Measurements from ENCODE around the gene NECAB3.

Gene NECAB3

DNA sequence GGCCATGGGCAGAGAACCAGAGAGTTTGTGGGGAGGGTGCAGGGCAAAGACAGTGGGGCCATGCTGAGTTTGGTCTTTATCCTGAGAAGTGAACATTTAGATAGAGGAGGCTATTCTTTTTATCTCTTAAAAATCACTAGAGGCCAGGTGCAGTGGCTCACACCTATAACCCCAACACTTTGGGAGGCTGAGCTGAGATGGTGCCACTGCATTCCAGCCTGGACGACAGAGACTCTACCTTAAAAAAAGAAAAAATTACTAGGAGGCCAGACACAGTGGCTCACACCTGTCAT, 37.2 kb upstream of the NECAB3 start:
- H3F3A ChIP-seq (ENCODE audit: insufficient read depth, low read length) = no peaks in the 10 kb centered on the region
- H2AFZ ChIP-seq (ENCODE audit: low read length) = no peak overlapping the region
- H3K36me3 ChIP-seq (replicated peaks; ENCODE audit: insufficient read depth, low read length) = no peaks in the 10 kb centered on the region
- H3K27me3 ChIP-seq (replicated peaks; ENCODE audit: insufficient read depth, low read length) = no peaks in the 10 kb centered on the region
- H3K9ac ChIP-seq (ENCODE audit: low read length) = no peak overlapping the region
- TF ChIP-seq EZH2phosphoT487 (IDR thresholded peaks at IDR 0.05; ENCODE audit: low read length) = no peak
- TF ChIP-seq, protein P1, sequence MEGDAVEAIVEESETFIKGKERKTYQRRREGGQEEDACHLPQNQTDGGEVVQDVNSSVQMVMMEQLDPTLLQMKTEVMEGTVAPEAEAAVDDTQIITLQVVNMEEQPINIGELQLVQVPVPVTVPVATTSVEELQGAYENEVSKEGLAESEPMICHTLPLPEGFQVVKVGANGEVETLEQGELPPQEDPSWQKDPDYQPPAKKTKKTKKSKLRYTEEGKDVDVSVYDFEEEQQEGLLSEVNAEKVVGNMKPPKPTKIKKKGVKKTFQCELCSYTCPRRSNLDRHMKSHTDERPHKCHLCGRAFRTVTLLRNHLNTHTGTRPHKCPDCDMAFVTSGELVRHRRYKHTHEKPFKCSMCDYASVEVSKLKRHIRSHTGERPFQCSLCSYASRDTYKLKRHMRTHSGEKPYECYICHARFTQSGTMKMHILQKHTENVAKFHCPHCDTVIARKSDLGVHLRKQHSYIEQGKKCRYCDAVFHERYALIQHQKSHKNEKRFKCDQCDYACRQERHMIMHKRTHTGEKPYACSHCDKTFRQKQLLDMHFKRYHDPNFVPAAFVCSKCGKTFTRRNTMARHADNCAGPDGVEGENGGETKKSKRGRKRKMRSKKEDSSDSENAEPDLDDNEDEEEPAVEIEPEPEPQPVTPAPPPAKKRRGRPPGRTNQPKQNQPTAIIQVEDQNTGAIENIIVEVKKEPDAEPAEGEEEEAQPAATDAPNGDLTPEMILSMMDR (IDR thresholded peaks at IDR 0.05; ENCODE audit: low read length) = no peak
- no peak for TF ChIP-seq EZH2 (optimal IDR thresholded peaks at IDR 0.05; ENCODE audit: low read depth, low read length)
- H3K9me2 ChIP-seq (replicated peaks; ENCODE audit: insufficient read depth, low read length) = no peaks in the 10 kb centered on the region
- DNase-seq = no peak
- no peaks in the 10 kb centered on the region for H3K79me2 ChIP-seq (ENCODE audit: low read length)
- H4K20me1 ChIP-seq (ENCODE audit: insufficient read depth, low read length) = no peaks in the 10 kb centered on the region
- H3K4me2 ChIP-seq (ENCODE audit: low read depth, low read length) = no peak overlapping the region
- no peaks in the 10 kb centered on the region for H3K4me1 ChIP-seq (ENCODE audit: low read length)
- H3K27ac ChIP-seq (ENCODE audit: low read length) = no peak overlapping the region
- H3K9me3 ChIP-seq (replicated peaks; ENCODE audit: insufficient read depth, low read length) = no peaks in the 10 kb centered on the region
- no peak overlapping the region for H3K4me3 ChIP-seq (ENCODE audit: low read length)

DNA sequence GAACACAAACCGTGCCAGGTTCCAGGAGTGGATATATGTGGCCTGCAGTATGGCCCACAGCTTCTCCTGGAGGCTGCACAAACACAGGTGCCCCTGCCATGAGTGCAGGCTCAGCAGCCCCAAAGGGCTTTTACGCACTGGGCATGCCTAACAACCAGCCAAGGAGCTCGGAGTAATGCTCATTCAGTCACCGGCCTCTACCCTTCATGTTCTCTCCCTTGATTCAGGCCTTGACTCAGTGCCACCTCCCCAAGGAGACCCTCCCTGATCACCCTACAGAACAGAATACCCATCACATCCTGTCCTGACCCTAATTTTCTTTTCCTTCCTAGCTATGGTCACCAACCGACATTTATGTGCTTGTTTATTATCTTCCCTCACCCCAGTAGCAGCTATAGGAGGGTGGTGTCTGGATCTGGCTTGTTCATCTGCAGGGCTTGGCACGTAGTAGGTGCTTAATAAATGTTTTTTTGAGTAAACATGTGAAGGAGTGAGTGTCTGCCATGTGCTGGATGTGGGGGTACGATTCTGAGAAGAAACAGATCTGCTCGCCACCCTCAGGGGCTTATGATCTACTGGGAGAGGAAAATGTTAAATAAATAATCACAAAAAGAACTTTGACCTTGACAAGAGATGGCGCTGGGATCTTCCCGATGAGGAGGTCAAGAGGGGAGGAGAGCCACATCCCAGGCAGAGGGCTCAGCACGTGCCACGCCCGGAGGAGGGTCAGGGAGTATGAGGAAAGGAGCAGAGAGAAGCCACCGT, 36.6 kb upstream of the NECAB3 start:
- H3K27ac ChIP-seq (ENCODE audit: low read length) = no peak overlapping the region
- H3K9me3 ChIP-seq (replicated peaks; ENCODE audit: insufficient read depth, low read length) = no peaks in the 10 kb centered on the region
- TF ChIP-seq EZH2 (optimal IDR thresholded peaks at IDR 0.05; ENCODE audit: low read depth, low read length) (no peak), EZH2phosphoT487 (IDR thresholded peaks at IDR 0.05; ENCODE audit: low read length) (no peak)
- TF ChIP-seq, protein P1 (IDR thresholded peaks at IDR 0.05; ENCODE audit: low read length) = no peak
- no peaks in the 10 kb centered on the region for H3K9me2 ChIP-seq (replicated peaks; ENCODE audit: insufficient read depth, low read length)
- no peaks in the 10 kb centered on the region for H3K27me3 ChIP-seq (replicated peaks; ENCODE audit: insufficient read depth, low read length)
- H3F3A ChIP-seq (ENCODE audit: insufficient read depth, low read length) = no peaks in the 10 kb centered on the region
- no peaks in the 10 kb centered on the region for H3K4me1 ChIP-seq (ENCODE audit: low read length)
- H3K4me2 ChIP-seq (ENCODE audit: low read depth, low read length) = no peak overlapping the region
- H2AFZ ChIP-seq (ENCODE audit: low read length) = no peak overlapping the region
- H3K79me2 ChIP-seq (ENCODE audit: low read length) = no peaks in the 10 kb centered on the region
- no peaks in the 10 kb centered on the region for H3K36me3 ChIP-seq (replicated peaks; ENCODE audit: insufficient read depth, low read length)
- no peak overlapping the region for H3K4me3 ChIP-seq (ENCODE audit: low read length)
- no peak overlapping the region for H3K9ac ChIP-seq (ENCODE audit: low read length)
- no peaks in the 10 kb centered on the region for H4K20me1 ChIP-seq (ENCODE audit: insufficient read depth, low read length)
- no peak for DNase-seq

DNA sequence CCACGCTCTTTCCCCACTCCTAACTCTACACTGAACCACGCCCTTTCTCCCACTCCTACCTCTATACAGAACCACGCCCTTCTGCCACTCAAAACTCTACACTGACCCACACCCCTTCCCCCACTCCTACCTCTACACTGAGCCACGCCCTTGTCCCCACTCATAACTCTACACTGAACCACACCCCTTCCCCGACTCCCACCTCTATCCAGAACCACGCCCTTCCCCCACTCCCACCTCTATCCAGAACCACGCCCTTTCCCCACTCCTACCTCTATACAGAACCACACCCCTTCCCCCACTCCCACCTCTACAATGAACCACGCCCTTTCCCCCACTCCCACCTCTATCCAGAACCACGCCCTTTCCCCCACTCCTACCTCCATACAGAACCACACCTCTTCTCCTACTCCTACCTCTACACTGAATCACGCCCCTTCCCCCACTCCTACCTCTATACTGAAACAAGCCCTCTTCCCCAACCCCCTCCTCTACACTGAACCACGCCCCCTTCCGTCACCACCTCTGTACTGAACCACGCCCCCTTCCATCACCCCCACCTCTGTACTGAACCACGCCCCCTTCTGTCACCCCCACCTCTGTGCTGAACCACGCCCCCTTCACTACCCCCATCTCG, 35.8 kb upstream of the NECAB3 start:
- Histone ChIP-seq H3K9me3 (replicated peaks; ENCODE audit: insufficient read depth, low read length) (no peaks in the 10 kb centered on the region), H3K4me3 (ENCODE audit: low read length) (no peak overlapping the region), H3K9ac (ENCODE audit: low read length) (no peak overlapping the region), H3K27ac (ENCODE audit: low read length) (no peak overlapping the region), H3K4me1 (ENCODE audit: low read length) (no peaks in the 10 kb centered on the region), H3K79me2 (ENCODE audit: low read length) (no peaks in the 10 kb centered on the region), H3K36me3 (replicated peaks; ENCODE audit: insufficient read depth, low read length) (no peaks in the 10 kb centered on the region), H3K27me3 (replicated peaks; ENCODE audit: insufficient read depth, low read length) (no peaks in the 10 kb centered on the region), H3F3A (ENCODE audit: insufficient read depth, low read length) (no peaks in the 10 kb centered on the region), H2AFZ (ENCODE audit: low read length) (no peak overlapping the region), H4K20me1 (ENCODE audit: insufficient read depth, low read length) (no peaks in the 10 kb centered on the region), H3K4me2 (ENCODE audit: low read depth, low read length) (no peak overlapping the region), H3K9me2 (replicated peaks; ENCODE audit: insufficient read depth, low read length) (no peaks in the 10 kb centered on the region)
- no peak for TF ChIP-seq EZH2phosphoT487 (IDR thresholded peaks at IDR 0.05; ENCODE audit: low read length)
- no peak for TF ChIP-seq EZH2 (optimal IDR thresholded peaks at IDR 0.05; ENCODE audit: low read depth, low read length)
- TF ChIP-seq, protein P1 (IDR thresholded peaks at IDR 0.05; ENCODE audit: low read length) = no peak
- DNase-seq = no peak

Measured in MM.1S (cell line).